Esophagus squamous epithelium (tissue), 5 donors: ENCODE data around the gene PTCH1. TPM values are rescaled to one million over a fixed set of nuclear protein-coding genes. Genes with fewer than 3 reads are reported as not detected.
A peak's percentile ranks its signal among the peaks of the same experiment; 100 is the strongest.

Experiments used
- DNase-seq: peaks from one replicate; lab custom pipeline; 2025; lab: John Stamatoyannopoulos, UW
- H3K27ac ChIP-seq, 4 donors: fragments of 200-600 bp; sonication (generic); one replicate each; pipeline ENCODE4 v1.5.1; 2016 to 2019; ENCODE audit warnings: mild to moderate bottlenecking in 1 of 4
- H3K27me3 ChIP-seq, 4 donors: fragments of 200-600 bp; sonication (generic); 1 replicate in 3 of 4; 2 replicates in 1 of 4; pipeline versions ENCODE4 v1.5.1 to v1.6.0; 2017 to 2021; ENCODE audit warnings: antibody characterized with exemption in 1 of 4
- H3K36me3 ChIP-seq, 3 donors: fragments of 200-600 bp; sonication (generic); one replicate each; pipeline ENCODE4 v1.5.1; 2016 to 2019
- H3K4me1 ChIP-seq, 3 donors: fragments of 200-600 bp; sonication (generic); one replicate each; pipeline ENCODE4 v1.5.1; 2017 to 2019
- H3K4me3 ChIP-seq, 4 donors: fragments of 200-600 bp; sonication (generic); 1 replicate in 3 of 4; 2 replicates in 1 of 4; pipeline ENCODE4 v1.5.1; 2016 to 2019; ENCODE audit warnings: mild to moderate bottlenecking in 2 of 4, moderate library complexity in 1 of 4
- H3K9me3 ChIP-seq, 3 donors: fragments of 200-600 bp; sonication (generic); one replicate each; pipeline ENCODE4 v1.5.1; 2016 to 2019
- CTCF ChIP-seq, 6 experiments: fragments of 450-650 bp in 4 of 6; fragments of 200-600 bp in 2 of 6; sonication (generic) in 2 of 6; IDR thresholded peaks; one replicate each; pipeline ENCODE4 v1.5.1; 2016 to 2019; ENCODE audit warnings: antibody characterized with exemption in 6 of 6, mild to moderate bottlenecking in 4 of 6, moderate library complexity in 4 of 6
- POLR2A ChIP-seq, 4 donors: fragments of 450-650 bp; IDR thresholded peaks; one replicate each; pipeline ENCODE4 v1.6.1; 2017; ENCODE audit warnings: antibody characterized with exemption in 4 of 4, mild to moderate bottlenecking in 4 of 4, moderate library complexity in 3 of 4
- WGBS, 2 donors: methylation state at CpG; one replicate each; pipeline ENCODE4 v1.1.5; 2018; 5-methylcytosine and 5-hydroxymethylcytosine counted together
- intact Hi-C: fragments of 100-400 bp; cut with DNase I; formaldehyde crosslinking; loops from one replicate; pipeline ENCODE4 v1.15.0; 2022
- total RNA-seq, 4 donors: library from RNA; depleted of rRNA; stranded (reverse); fragments of >200 nt; gene quantifications; one replicate each; pipeline ENCODE4 v1.1.0, GENCODE V29; 2016
- donor health status: DM: yes; HTN: yes; CAD: no.

Gene PTCH1
- 10 to 100 TPM in 1 of 4 donors, 1 to 10 TPM in 3; 1.9 to 11.6 (median 3.5) TPM for total RNA-seq

GRCh38 chr9:95516734-95517558 is at the start of gene PTCH1:
TSS of gene PTCH1 (minus strand) at chr9:95516971.
- intact Hi-C loops = no loop called here
- TF ChIP-seq CTCF (IDR thresholded peaks at IDR 0.05) (no peak), POLR2A (IDR thresholded peaks at IDR 0.05) (no peak)
- peaks cover 0 to 5% (median 5%) of the 10 kb centered on the region in 3 donors for H3K9me3 ChIP-seq
- peaks cover 0 to 42% (median 0%) of the 10 kb centered on the region in 4 donors for H3K27me3 ChIP-seq
- peak within 1 kb of the TSS; percentile 45 to 76 (median 54) for H3K27ac ChIP-seq
- DNase-seq = no peak
- H3K4me3 ChIP-seq = peak within 1 kb of the TSS; percentile 41 to 73 (median 58)
- 7 to 13% methylated on average over 25 to 40 of the region's 64 CpGs for WGBS, 2 donors
- H3K4me1 ChIP-seq = peaks cover 16 to 44% (median 22%) of the 10 kb centered on the region in 3 donors
- H3K36me3 ChIP-seq = no peaks in the 10 kb centered on the region

- no peaks in the 10 kb centered on the region for H3K36me3 ChIP-seq
- H3K4me1 ChIP-seq = peaks cover 0 to 8% (median 0%) of the 10 kb centered on the region in 3 donors
- intact Hi-C loops = no loop called here
- H3K27ac ChIP-seq = no peak overlapping the region
- DNase-seq = no peak
- no peak for TF ChIP-seq CTCF (IDR thresholded peaks at IDR 0.05)
- TF ChIP-seq POLR2A (IDR thresholded peaks at IDR 0.05) = no peak
- no peak overlapping the region for H3K4me3 ChIP-seq
- H3K27me3 ChIP-seq = peaks cover 0 to 79% (median 0%) of the 10 kb centered on the region in 4 donors
- H3K9me3 ChIP-seq = no peaks in the 10 kb centered on the region
- 92% methylated on average over 2 to 5 of the region's 5 CpGs for WGBS, 2 donors
Observed at GRCh38 chr9:95565982-95566381, 49.2 kb upstream of the PTCH1 start.

- DNase-seq = no peak
- no peak for TF ChIP-seq POLR2A (IDR thresholded peaks at IDR 0.05)
- TF ChIP-seq CTCF (IDR thresholded peaks at IDR 0.05) = no peak
- no peaks in the 10 kb centered on the region for H3K9me3 ChIP-seq
- peaks cover 0 to 45% (median 0%) of the 10 kb centered on the region in 4 donors for H3K27me3 ChIP-seq
- 66 to 76% methylated on average over 12 of the region's 12 CpGs for WGBS, 2 donors
- H3K36me3 ChIP-seq = no peaks in the 10 kb centered on the region
- H3K4me1 ChIP-seq = no peaks in the 10 kb centered on the region
- H3K27ac ChIP-seq = no peak overlapping the region
- intact Hi-C loops = no loop called here
- H3K4me3 ChIP-seq = no peak overlapping the region
Observed at GRCh38 chr9:95561913-95562312, 45.1 kb upstream of the PTCH1 start.

GRCh38 chr9:95557142-95557541 is 40.4 kb upstream of the PTCH1 start:
- no peaks in the 10 kb centered on the region for H3K4me1 ChIP-seq
- intact Hi-C loops = no loop called here
- peaks cover 0 to 51% (median 0%) of the 10 kb centered on the region in 4 donors for H3K27me3 ChIP-seq
- 84 to 86% methylated on average over 11 of the region's 11 CpGs for WGBS, 2 donors
- H3K36me3 ChIP-seq = no peaks in the 10 kb centered on the region
- H3K9me3 ChIP-seq = no peaks in the 10 kb centered on the region
- H3K4me3 ChIP-seq = no peak overlapping the region
- H3K27ac ChIP-seq = no peak overlapping the region
- no peak for TF ChIP-seq CTCF (IDR thresholded peaks at IDR 0.05)
- no peak for TF ChIP-seq POLR2A (IDR thresholded peaks at IDR 0.05)
- no peak for DNase-seq

- Histone ChIP-seq H3K27me3 (peaks cover 0 to 49% (median 0%) of the 10 kb centered on the region in 4 donors), H3K27ac (no peak overlapping the region), H3K4me3 (no peak overlapping the region), H3K9me3 (no peaks in the 10 kb centered on the region), H3K4me1 (no peaks in the 10 kb centered on the region), H3K36me3 (no peaks in the 10 kb centered on the region)
- 27 to 38% methylated on average over 9 to 10 of the region's 10 CpGs for WGBS, 2 donors
- DNase-seq = no peak
- intact Hi-C loops = no loop called here
- no peak for TF ChIP-seq POLR2A (IDR thresholded peaks at IDR 0.05)
- no peak for TF ChIP-seq CTCF (IDR thresholded peaks at IDR 0.05)
Observed at GRCh38 chr9:95556521-95556920, 39.8 kb upstream of the PTCH1 start.
